HEK293T (cell line): ENCODE data around the gene ZNF10.

Experiments
- ELF4 ChIP-seq: fragments of 450-650 bp; IDR thresholded peaks from 2 replicates; pipeline ENCODE4 v1.6.1; 2017; ENCODE audit warnings: antibody characterized with exemption
- SUZ12 ChIP-seq: fragments of 450-650 bp; IDR thresholded peaks from 2 replicates; pipeline ENCODE4 v1.6.1; 2016; ENCODE audit warnings: mild to moderate bottlenecking
- ZNF384 ChIP-seq: fragments of 450-650 bp; IDR thresholded peaks from 2 replicates; pipeline ENCODE4 v1.6.1; 2016

- no peak for TF ChIP-seq ELF4
- no peak for TF ChIP-seq SUZ12
- TF ChIP-seq ZNF384, result no peak
Measured at GRCh38 chr12:133202493-133203343, 72.3 kb downstream of the ZNF10 start.
